MG63 (cell line): ENCODE results near the gene NENF. TPM values are rescaled to one million over a fixed set of nuclear protein-coding genes. Genes with fewer than 3 reads are reported as not detected.

Experiments
- DNase-seq: peaks from one replicate; pipeline ENCODE4 v3.0.0-alpha.2; 2020
- H3K27me3 ChIP-seq: fragments of 250-450 bp; sonication (Bioruptor Pico); 2 replicates; pipeline ENCODE4 v1.5.1; 2020; ENCODE audit warnings: mild to moderate bottlenecking, moderate library complexity
- H3K36me3 ChIP-seq: fragments of 250-450 bp; sonication (Bioruptor Pico); 2 replicates; pipeline ENCODE4 v1.5.1; 2020; ENCODE audit warnings: mild to moderate bottlenecking, moderate library complexity
- H3K4me3 ChIP-seq: fragments of 250-450 bp; sonication (Bioruptor Pico); 2 replicates; pipeline ENCODE4 v1.5.1; 2020; ENCODE audit warnings: mild to moderate bottlenecking, moderate library complexity
- H3K9me3 ChIP-seq: fragments of 250-450 bp; sonication (Bioruptor Pico); 2 replicates; pipeline ENCODE4 v1.5.1; 2020; ENCODE audit warnings: mild to moderate bottlenecking, moderate library complexity
- total RNA-seq: library from RNA; depleted of rRNA; stranded (reverse); fragments of >200 nt; shearing (Covaris generic); gene quantifications from 2 replicates; pipeline ENCODE4 v1.2.3, GENCODE V29; 2014; ENCODE audit warnings: low replicate concordance

The NENF gene
- total RNA-seq, 1 experiment from 2014 or later = 143 TPM

GRCh38 chr1:212421165-212421564, 11.6 kb upstream of the NENF start:
- Histone ChIP-seq H3K36me3 (no peaks in the 10 kb centered on the region), H3K9me3 (no peaks in the 10 kb centered on the region), H3K4me3 (no peak overlapping the region), H3K27me3 (peaks cover 11% of the 10 kb centered on the region)
- DNase-seq = no peak

GRCh38 chr1:212423879-212424278, 8.8 kb upstream of the NENF start:
- no peak for DNase-seq
- H3K4me3 ChIP-seq = no peak overlapping the region
- no peaks in the 10 kb centered on the region for H3K36me3 ChIP-seq
- peaks cover 11% of the 10 kb centered on the region for H3K27me3 ChIP-seq
- H3K9me3 ChIP-seq = no peaks in the 10 kb centered on the region

- Histone ChIP-seq H3K9me3 (no peaks in the 10 kb centered on the region), H3K4me3 (no peak overlapping the region), H3K27me3 (peaks cover 9% of the 10 kb centered on the region), H3K36me3 (no peaks in the 10 kb centered on the region)
- DNase-seq = no peak
These were observed 4.2 kb upstream of the NENF start for GRCh38 chr1:212428496-212428895.

GRCh38 chr1:212430416-212430815, 2.3 kb upstream of the NENF start:
- no peaks in the 10 kb centered on the region; the same call in 1 of the 2 replicates for H3K36me3 ChIP-seq
- no peaks in the 10 kb centered on the region for H3K27me3 ChIP-seq
- no peaks in the 10 kb centered on the region for H3K9me3 ChIP-seq
- H3K4me3 ChIP-seq = no peak overlapping the region
- no peak for DNase-seq

GRCh38 chr1:212430955-212431394, 1.7 kb upstream of the NENF start:
- DNase-seq = no peak
- Histone ChIP-seq H3K9me3 (no peaks in the 10 kb centered on the region), H3K4me3 (no peak overlapping the region), H3K27me3 (no peaks in the 10 kb centered on the region), H3K36me3 (no peaks in the 10 kb centered on the region; the same call in 1 of the 2 replicates)

- no peaks in the 10 kb centered on the region for H3K9me3 ChIP-seq
- no peaks in the 10 kb centered on the region for H3K27me3 ChIP-seq
- no peak for DNase-seq
- H3K36me3 ChIP-seq = no peaks in the 10 kb centered on the region; the same call in 1 of the 2 replicates
- H3K4me3 ChIP-seq = no peak overlapping the region
These were observed 1.1 kb upstream of the NENF start for GRCh38 chr1:212431644-212432043.

GRCh38 chr1:212432272-212432660, 454 bp upstream of the NENF start:
- H3K27me3 ChIP-seq = no peaks in the 10 kb centered on the region
- DNase-seq = peak; percentile 31
- H3K4me3 ChIP-seq = peak overlapping the region; percentile 72
- no peaks in the 10 kb centered on the region for H3K9me3 ChIP-seq
- no peaks in the 10 kb centered on the region; the same call in 1 of the 2 replicates for H3K36me3 ChIP-seq

GRCh38 chr1:212433577-212434462, 1.1 kb downstream of the NENF start:
- no peak for DNase-seq
- peak overlapping the region; percentile 72 for H3K4me3 ChIP-seq
- H3K36me3 ChIP-seq = no peaks in the 10 kb centered on the region; the same call in 1 of the 2 replicates
- H3K9me3 ChIP-seq = no peaks in the 10 kb centered on the region
- H3K27me3 ChIP-seq = no peaks in the 10 kb centered on the region

- Histone ChIP-seq H3K36me3 (no peaks in the 10 kb centered on the region; the same call in 1 of the 2 replicates), H3K4me3 (no peak overlapping the region), H3K27me3 (no peaks in the 10 kb centered on the region), H3K9me3 (no peaks in the 10 kb centered on the region)
- no peak for DNase-seq
These were observed 2.3 kb downstream of the NENF start for GRCh38 chr1:212434992-212435391.

- Histone ChIP-seq H3K9me3 (no peaks in the 10 kb centered on the region), H3K36me3 (peaks cover 4% of the 10 kb centered on the region), H3K27me3 (no peaks in the 10 kb centered on the region), H3K4me3 (no peak overlapping the region)
- no peak for DNase-seq
These were observed 4.6 kb downstream of the NENF start for GRCh38 chr1:212437179-212437798.

- H3K4me3 ChIP-seq = no peak overlapping the region
- H3K9me3 ChIP-seq = no peaks in the 10 kb centered on the region
- DNase-seq = no peak
- H3K36me3 ChIP-seq = peaks cover 12% of the 10 kb centered on the region
- no peaks in the 10 kb centered on the region for H3K27me3 ChIP-seq
These were observed 6.1 kb downstream of the NENF start for GRCh38 chr1:212438831-212439237.

- no peaks in the 10 kb centered on the region for H3K27me3 ChIP-seq
These were observed 7.7 kb downstream of the NENF start for GRCh38 chr1:212440419-212440818.

GRCh38 chr1:212442408-212442807, 9.7 kb downstream of the NENF start:
- no peak for DNase-seq
- Histone ChIP-seq H3K36me3 (peaks cover 22% of the 10 kb centered on the region), H3K9me3 (no peaks in the 10 kb centered on the region), H3K4me3 (no peak overlapping the region), H3K27me3 (no peaks in the 10 kb centered on the region)

More at GRCh38 chr1:212440419-212440818, 7.7 kb downstream of the NENF start:
- Histone ChIP-seq H3K9me3 (no peaks in the 10 kb centered on the region), H3K4me3 (no peak overlapping the region), H3K36me3 (peaks cover 12% of the 10 kb centered on the region)
- DNase-seq = no peak

GRCh38 chr1:212446333-212446732, 13.6 kb downstream of the NENF start:
- DNase-seq = no peak
- H3K36me3 ChIP-seq = peaks cover 22% of the 10 kb centered on the region

GRCh38 chr1:212447478-212447877, 14.8 kb downstream of the NENF start:
- Histone ChIP-seq H3K4me3 (no peak overlapping the region), H3K9me3 (no peaks in the 10 kb centered on the region), H3K36me3 (peaks cover 16% of the 10 kb centered on the region), H3K27me3 (no peaks in the 10 kb centered on the region)
- DNase-seq = no peak

More at GRCh38 chr1:212446333-212446732, 13.6 kb downstream of the NENF start:
- H3K4me3 ChIP-seq = no peak overlapping the region
- no peaks in the 10 kb centered on the region for H3K27me3 ChIP-seq
- no peaks in the 10 kb centered on the region for H3K9me3 ChIP-seq

- H3K27me3 ChIP-seq = no peaks in the 10 kb centered on the region
- no peaks in the 10 kb centered on the region for H3K9me3 ChIP-seq
- DNase-seq = peak; percentile 37
- no peak overlapping the region for H3K4me3 ChIP-seq
- H3K36me3 ChIP-seq = peaks cover 9% of the 10 kb centered on the region
These were observed 17.7 kb downstream of the NENF start for GRCh38 chr1:212450331-212450881.
